A549 (cell line): Measurements from ENCODE around the gene TM9SF4. TPM values are rescaled to one million over a fixed set of nuclear protein-coding genes. Genes with fewer than 3 reads are reported as not detected.
"Not testable (repeated sequence)": the region's sequence is repeated elsewhere in the genome, so short reads cannot be mapped to it uniquely, and the experiment has no call there.

Experiments
- ATAC-seq, 2 experiments: fragments of 200-7000 bp in 1 of 2; fragments of >200 bp in 1 of 2; cut with Nextera tagmentation in 1 of 2; cut with Tn5 transposase in 1 of 2; 3 replicates each; pipeline versions ENCODE4 v1.8.0 to v1.9.1; 2018 to 2020; ENCODE audit warnings: mild to moderate bottlenecking in 1 of 2, moderate library complexity in 1 of 2
- CTCF ChIA-PET: fragments of 300-600 bp; sonication (Branson Sonifier 250); formaldehyde crosslinking; extraction: SDS; loops from one replicate; lab custom pipeline; 2021; ENCODE audit warnings: antibody characterized with exemption, inconsistent platforms; lab: Yijun Ruan, JAX
- POLR2A ChIA-PET: fragments of 350-600 bp; formaldehyde crosslinking; extraction: SDS; loops from one replicate; lab custom pipeline; 2021; ENCODE audit warnings: antibody characterized with exemption, inconsistent platforms; lab: Yijun Ruan, JAX
- DNase-seq, 2 experiments: peaks; one replicate each; pipeline versions ENCODE4 v3.0.0 to v3.0.0-alpha.2; 2011 to 2016; ENCODE audit warnings: low read depth in 1 of 2, low spot score in 1 of 2
- FAIRE-seq: peaks from 2 replicates; lab custom pipeline; 2011; peaks lifted over from hg19 to GRCh38; lab: Jason Lieb, UNC
- H3K27ac ChIP-seq, 2 experiments: fragments of >200 bp; sonication (Bioruptor Twin); formaldehyde crosslinking; 3 replicates each; pipeline ENCODE4 v1.5.1; 2016 to 2017
- H3K4me1 ChIP-seq: fragments of >200 bp; sonication (Bioruptor Twin); formaldehyde crosslinking; 3 replicates; pipeline ENCODE4 v1.6.1; 2016
- H3K4me2 ChIP-seq: fragments of >200 bp; sonication (Bioruptor Twin); formaldehyde crosslinking; 3 replicates; pipeline ENCODE4 v1.6.1; 2016
- H3K4me3 ChIP-seq: fragments of >200 bp; sonication (Bioruptor Twin); formaldehyde crosslinking; 3 replicates; pipeline ENCODE4 v1.5.1; 2016
- H3K9me3 ChIP-seq: fragments of >200 bp; sonication (Bioruptor Twin); formaldehyde crosslinking; 3 replicates; pipeline ENCODE4 v1.6.1; 2016
- BHLHE40 ChIP-seq: IDR thresholded peaks from 2 replicates; pipeline ENCODE4 v1.6.1; 2012; ENCODE audit warnings: low read depth, low read length, inconsistent platforms
- CBX2 ChIP-seq: fragments of 200-600 bp; sonication (generic); IDR thresholded peaks from 2 replicates; pipeline ENCODE4 v1.6.1; 2016; ENCODE audit warnings: low read depth, mild to moderate bottlenecking, borderline replicate concordance
- CHD2 ChIP-seq: fragments of 150-350 bp; IDR thresholded peaks from 2 replicates; pipeline ENCODE4 v1.6.1; 2014; ENCODE audit warnings: low read length; ENCODE audit not compliant: partially characterized antibody
- E2F6 ChIP-seq: IDR thresholded peaks from 2 replicates; pipeline ENCODE4 v1.6.1; 2012; ENCODE audit warnings: low read depth, borderline replicate concordance
- EP300 ChIP-seq, 2 experiments: fragments of >200 bp; sonication (Bioruptor Twin); formaldehyde crosslinking; IDR thresholded peaks; 2 replicates in 1 of 2; 3 replicates in 1 of 2; pipeline ENCODE4 v1.6.1; 2016 to 2017
- ESRRA ChIP-seq: fragments of 150-350 bp; IDR thresholded peaks from 2 replicates; pipeline ENCODE4 v1.6.1; 2014; ENCODE audit warnings: mild to moderate bottlenecking, low read length, borderline replicate concordance
- FOXS1 ChIP-seq: fragments of 250-450 bp; sonication (Bioruptor Pico); IDR thresholded peaks from 2 replicates; pipeline ENCODE4 v1.5.0; 2020; ENCODE audit warnings: mild to moderate bottlenecking, moderate library complexity
- HDAC2 ChIP-seq: fragments of 200-600 bp; sonication (generic); IDR thresholded peaks from 2 replicates; pipeline ENCODE4 v1.6.1; 2016
- KDM1A ChIP-seq: fragments of 200-600 bp; sonication (generic); IDR thresholded peaks from 2 replicates; pipeline ENCODE4 v1.6.1; 2016; ENCODE audit warnings: low read depth, mild to moderate bottlenecking
- MAFK ChIP-seq: fragments of 450-650 bp; IDR thresholded peaks from 2 replicates; pipeline ENCODE4 v1.6.1; 2014; ENCODE audit not compliant: partially characterized antibody
- MAZ ChIP-seq: fragments of 150-350 bp; IDR thresholded peaks from 2 replicates; pipeline ENCODE4 v1.6.1; 2014; ENCODE audit warnings: antibody characterized with exemption, low read depth, low read length, borderline replicate concordance
- NPAS2 ChIP-seq: fragments of 250-450 bp; sonication (Bioruptor Pico); IDR thresholded peaks from 2 replicates; pipeline ENCODE4 v1.8.0; 2022; ENCODE audit warnings: mild to moderate bottlenecking, moderate library complexity, borderline replicate concordance
- RCOR1 ChIP-seq: fragments of 150-350 bp; IDR thresholded peaks from 2 replicates; pipeline ENCODE4 v1.6.1; 2014; ENCODE audit warnings: antibody characterized with exemption, low read length, low read depth
- REST ChIP-seq: fragments of 200-600 bp; sonication (generic); IDR thresholded peaks from 2 replicates; pipeline ENCODE4 v1.6.1; 2016; ENCODE audit warnings: antibody characterized with exemption, mild to moderate bottlenecking, moderate library complexity
- SREBF2 ChIP-seq: fragments of 450-650 bp; IDR thresholded peaks from 2 replicates; pipeline ENCODE4 v1.6.1; 2014; ENCODE audit warnings: mild to moderate bottlenecking, moderate library complexity
- TFCP2L1 ChIP-seq: fragments of 250-450 bp; sonication (Bioruptor Pico); IDR thresholded peaks from 2 replicates; pipeline ENCODE4 v1.5.0; 2021; ENCODE audit warnings: mild to moderate bottlenecking
- TP53 ChIP-seq: fragments of 250-450 bp; sonication (Bioruptor Pico); IDR thresholded peaks from 2 replicates; pipeline ENCODE4 v1.5.0; 2021; ENCODE audit warnings: mild to moderate bottlenecking, moderate library complexity
- ZNF302 ChIP-seq: fragments of 250-450 bp; sonication (Bioruptor Pico); IDR thresholded peaks from 2 replicates; pipeline ENCODE4 v1.9.0; 2021; ENCODE audit warnings: inconsistent platforms, mild to moderate bottlenecking, moderate library complexity
- WGBS: methylation state at CpG from one replicate; pipeline ENCODE4 v1.1.6; 2017; ENCODE audit errors: missing lambda C conversion rate; 5-methylcytosine and 5-hydroxymethylcytosine counted together
- polyA plus RNA-seq, 4 experiments: library from polyadenylated mRNA; depleted of rRNA in 3 of 4; stranded (reverse); fragments of >200 nt; fragmentation: RNase III in 1 of 4; extraction: RNeasy Plus Mini Kit Qiagen cat#74134 plus additional on column Dnase treatment in 1 of 4; gene quantifications; 2 replicates in 3 of 4; 3 replicates in 1 of 4; pipeline ENCODE4 v1.2.3, GENCODE V29; 2011 to 2017

The TM9SF4 gene
- polyA plus RNA-seq, 2 of the 4 experiments (the other 2 are of a cell fraction) = 52.3 to 60.0 TPM

- FAIRE-seq (no peak), ATAC-seq (no peak)
- Histone ChIP-seq H3K4me3 (no peak overlapping the region), H3K9me3 (no peaks in the 10 kb centered on the region), H3K4me2 (no peak overlapping the region)
- 72% methylated on average over 5 of the region's 5 CpGs for WGBS
- CTCF ChIA-PET = no interaction called here
- TF ChIP-seq E2F6 = no peak
- no peak for TF ChIP-seq SREBF2
- no peak for TF ChIP-seq BHLHE40
- no peak for TF ChIP-seq REST
- TF ChIP-seq RCOR1 = no peak
- no peak for TF ChIP-seq NPAS2
- TF ChIP-seq MAZ = no peak
- no peak for TF ChIP-seq CHD2
- TF ChIP-seq EP300 (IDR thresholded peaks at IDR 0.05) = no peak
- no peak for TF ChIP-seq HDAC2
- TF ChIP-seq, all 56 proteins: peak for 0
- no peak for DNase-seq
- Histone ChIP-seq H3K27ac (no peak overlapping the region), H3K4me1 (peaks cover 10% of the 10 kb centered on the region; the same call in 2 of the 3 replicates)
- POLR2A ChIA-PET = no interaction called here
Measured at GRCh38 chr20:32115211-32115767, 5.8 kb downstream of the TM9SF4 start.

GRCh38 chr20:32116079-32116521 is 6.6 kb downstream of the TM9SF4 start:
- CTCF ChIA-PET = interaction anchor here (0.7 to 1.1 kb wide), 3 partner anchors 85 to 563 kb away, joined by 3 read pairs; no protein-coding TSS in a partner anchor
- POLR2A ChIA-PET = no interaction called here
- no peak for TF ChIP-seq TFCP2L1
- TF ChIP-seq NPAS2 = no peak
- TF ChIP-seq MAFK = no peak
- no peak for TF ChIP-seq FOXS1 (CRISPR knock-in tag)
- TF ChIP-seq ESRRA = no peak
- no peak for TF ChIP-seq CHD2
- no peak for TF ChIP-seq CBX2
- TF ChIP-seq REST = no peak
- TF ChIP-seq ZNF302 (CRISPR knock-in tag) = no peak
- TF ChIP-seq TP53 = no peak
- no peak for TF ChIP-seq KDM1A
- DNase-seq (no peak), FAIRE-seq (no peak), ATAC-seq (no peak)
- Histone ChIP-seq H3K27ac (no peak overlapping the region), H3K4me1 (peaks cover 2% of the 10 kb centered on the region; the same call in 2 of the 3 replicates), H3K4me3 (no peak overlapping the region), H3K9me3 (no peaks in the 10 kb centered on the region), H3K4me2 (no peak overlapping the region)
- WGBS = 88% methylated on average over 6 of the region's 6 CpGs

GRCh38 chr20:32116796-32117195 is 7.3 kb downstream of the TM9SF4 start:
- not testable (repeated sequence) for H3K9me3 ChIP-seq, FAIRE-seq, H3K4me3 ChIP-seq, H3K4me2 ChIP-seq, DNase-seq, ATAC-seq, H3K4me1 ChIP-seq, H3K27ac ChIP-seq
- ChIA-PET POLR2A (interaction anchor here (0.7 kb wide), 1 partner anchor 65 kb away, joined by 7 read pairs; the partner anchor contains the start of gene HCK), CTCF (interaction anchor here (0.7 to 1.1 kb wide), 3 partner anchors 86 to 562 kb away, joined by 3 read pairs; no protein-coding TSS in a partner anchor)
- WGBS = 91% methylated on average over 6 of the region's 6 CpGs

- not testable (repeated sequence) for DNase-seq, H3K9me3 ChIP-seq, FAIRE-seq, H3K4me2 ChIP-seq, H3K4me3 ChIP-seq, ATAC-seq, H3K27ac ChIP-seq, H3K4me1 ChIP-seq
- WGBS = 91% methylated on average over 5 of the region's 5 CpGs
- ChIA-PET CTCF (interaction anchor here (0.9 to 2.1 kb wide), 3 partner anchors 9 to 27 kb away, joined by 3 to 7 read pairs (median 5); partner anchors contain the start of gene TM9SF4), POLR2A (interaction anchor here (1.1 kb wide), 1 partner anchor 9 kb away, joined by 3 read pairs; the partner anchor contains the start of gene TM9SF4)
Measured at GRCh38 chr20:32118427-32118826, 8.9 kb downstream of the TM9SF4 start.
